SKM-1 treated with dmso at 0.1 percent for 144 hours (cell line): ENCODE measurements around the gene UBE2J2.
A peak's percentile ranks its signal among the peaks of the same experiment; 100 is the strongest.

Experiments used
- DNase-seq: peaks from one replicate; lab custom pipeline; 2025; ENCODE audit not compliant: unreplicated experiment; lab: John Stamatoyannopoulos, UW

The UBE2J2 gene

DNA sequence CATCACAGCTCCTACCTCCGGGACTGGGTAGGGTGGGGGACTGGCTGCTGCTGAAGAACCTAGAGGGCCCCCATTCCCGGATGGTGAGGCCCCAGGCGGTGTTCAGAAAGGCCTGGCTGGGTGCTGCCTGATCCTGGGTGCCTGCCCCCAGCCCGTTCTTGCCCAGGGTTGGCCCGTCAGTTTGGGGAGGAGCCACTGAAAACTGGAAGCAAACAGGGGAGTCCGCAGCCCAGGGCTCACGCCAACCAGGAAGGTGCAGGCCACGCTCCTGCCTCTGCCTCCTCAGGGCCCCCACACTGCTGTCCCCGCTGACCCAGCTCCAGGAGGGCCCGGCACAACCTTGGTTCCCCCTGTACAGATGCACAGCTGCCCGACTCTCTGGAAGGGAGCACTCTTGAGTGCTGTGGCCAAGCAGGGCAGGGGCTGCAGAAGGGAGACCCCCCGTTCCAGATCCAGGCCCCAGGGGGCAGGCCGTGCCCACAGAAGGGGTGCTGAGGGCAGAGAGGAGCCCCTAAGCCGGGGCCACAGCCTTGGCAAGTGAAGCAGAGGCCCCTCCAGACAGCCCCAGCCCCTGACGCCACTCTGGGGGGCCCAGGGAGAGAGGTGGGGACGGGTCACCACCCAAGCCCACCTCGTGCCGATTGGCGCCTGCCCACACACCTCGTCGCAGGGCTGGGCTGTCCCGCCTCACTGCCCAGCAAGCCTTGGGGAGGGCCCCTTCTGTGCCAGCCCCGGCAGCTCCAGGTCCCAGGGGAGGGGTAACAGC is 32.6 kb downstream of the UBE2J2 start:
- no peak for DNase-seq

DNA sequence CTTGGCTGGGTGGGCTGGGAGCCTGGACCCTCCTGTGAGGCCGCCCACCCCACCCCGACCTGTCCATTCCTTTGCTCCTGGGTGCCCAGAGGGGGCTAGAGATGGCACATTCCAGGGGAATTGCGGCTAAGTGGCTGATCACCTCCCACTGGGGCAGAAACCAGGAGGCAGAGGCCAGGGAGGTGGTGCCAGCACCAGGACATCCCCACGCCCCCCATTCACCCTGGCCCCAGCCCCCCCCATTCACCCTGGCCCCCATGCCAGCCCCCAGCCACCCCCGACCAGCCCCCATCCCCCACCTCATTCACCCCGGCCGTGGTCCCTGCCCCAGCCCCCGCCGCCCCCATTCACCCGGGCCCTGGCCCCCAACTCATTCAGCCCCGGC is 33.3 kb downstream of the UBE2J2 start:
- DNase-seq: no peak

DNA sequence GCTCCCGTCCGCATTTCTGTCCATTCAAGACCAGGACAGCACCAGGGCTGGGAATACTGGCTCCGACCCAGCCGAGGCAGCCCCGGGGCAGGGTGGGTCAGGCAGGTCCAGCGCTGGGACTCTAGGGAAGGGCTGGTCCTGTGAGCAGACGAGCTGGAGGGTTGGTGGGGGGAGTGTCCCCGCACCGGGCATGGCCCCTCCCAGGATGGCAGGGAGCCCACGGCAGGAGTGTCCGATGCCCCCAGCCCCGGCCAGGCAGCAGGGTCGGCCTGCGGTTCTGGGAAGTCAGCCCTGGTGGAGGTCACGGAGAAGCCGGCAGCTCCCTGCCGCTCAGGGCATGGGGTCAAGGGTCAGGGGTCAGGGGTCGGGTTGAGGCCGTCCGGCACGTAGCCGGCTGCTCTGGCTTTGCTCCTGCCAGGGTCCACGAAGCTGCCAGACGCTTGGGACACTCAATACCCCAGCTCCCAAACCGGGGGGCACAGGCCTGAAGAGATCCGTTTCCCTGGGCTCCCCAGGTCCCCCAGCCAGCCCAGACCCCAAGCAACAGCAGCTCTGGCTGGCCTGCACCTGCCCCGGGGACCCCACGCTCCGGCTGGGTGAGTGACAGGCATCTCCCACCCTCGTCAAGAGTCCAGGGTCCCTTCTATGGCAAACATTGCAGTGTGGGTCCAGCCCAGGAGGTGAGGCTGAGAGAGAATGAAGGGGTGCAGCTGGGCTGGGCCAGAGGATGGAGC is 33.9 kb downstream of the UBE2J2 start:
- no peak for DNase-seq

DNA sequence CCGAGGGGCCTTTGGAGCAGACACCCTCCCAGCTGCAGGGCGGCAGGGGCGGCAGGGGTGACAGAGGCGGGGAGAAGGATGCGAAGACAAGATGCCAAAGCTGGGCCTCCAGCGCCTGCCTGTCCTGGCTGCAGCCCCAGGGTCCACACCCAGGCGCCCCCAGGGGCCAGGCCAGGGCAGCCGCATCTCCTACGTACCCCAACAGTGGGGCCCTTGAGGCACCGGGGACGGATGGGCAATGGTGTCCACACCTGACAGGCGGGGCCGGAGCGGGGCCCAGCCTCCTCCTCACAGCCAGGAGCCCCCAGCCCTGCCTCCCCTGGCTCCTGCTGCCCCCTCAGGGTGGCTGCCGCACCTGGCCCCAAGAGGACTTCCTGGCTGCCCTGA is 34.4 kb downstream of the UBE2J2 start:
- DNase-seq: no peak

DNA sequence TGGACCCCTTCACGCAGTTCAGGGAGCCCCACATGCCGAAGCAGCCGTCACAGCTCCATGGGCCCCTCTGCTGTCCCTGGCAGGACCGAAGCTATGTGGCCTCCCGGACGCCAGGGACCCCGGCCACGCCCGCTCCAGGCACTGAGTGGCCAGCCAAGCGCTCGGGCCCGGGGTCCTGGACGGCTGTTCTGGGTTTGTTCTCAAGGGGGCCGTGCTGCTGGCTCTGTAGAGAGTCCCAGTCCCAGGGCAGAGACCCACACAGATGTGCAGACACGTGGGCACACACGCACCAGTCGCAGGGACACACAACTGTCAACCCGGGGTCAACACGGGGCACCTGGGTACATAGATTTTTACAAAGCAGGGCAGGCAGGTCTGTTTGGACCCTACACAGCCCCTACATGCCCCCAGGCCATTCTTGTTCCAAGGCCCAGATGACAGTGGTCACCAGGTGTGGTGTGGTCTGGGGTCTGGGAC is 34.9 kb downstream of the UBE2J2 start:
- DNase-seq: no peak

DNA sequence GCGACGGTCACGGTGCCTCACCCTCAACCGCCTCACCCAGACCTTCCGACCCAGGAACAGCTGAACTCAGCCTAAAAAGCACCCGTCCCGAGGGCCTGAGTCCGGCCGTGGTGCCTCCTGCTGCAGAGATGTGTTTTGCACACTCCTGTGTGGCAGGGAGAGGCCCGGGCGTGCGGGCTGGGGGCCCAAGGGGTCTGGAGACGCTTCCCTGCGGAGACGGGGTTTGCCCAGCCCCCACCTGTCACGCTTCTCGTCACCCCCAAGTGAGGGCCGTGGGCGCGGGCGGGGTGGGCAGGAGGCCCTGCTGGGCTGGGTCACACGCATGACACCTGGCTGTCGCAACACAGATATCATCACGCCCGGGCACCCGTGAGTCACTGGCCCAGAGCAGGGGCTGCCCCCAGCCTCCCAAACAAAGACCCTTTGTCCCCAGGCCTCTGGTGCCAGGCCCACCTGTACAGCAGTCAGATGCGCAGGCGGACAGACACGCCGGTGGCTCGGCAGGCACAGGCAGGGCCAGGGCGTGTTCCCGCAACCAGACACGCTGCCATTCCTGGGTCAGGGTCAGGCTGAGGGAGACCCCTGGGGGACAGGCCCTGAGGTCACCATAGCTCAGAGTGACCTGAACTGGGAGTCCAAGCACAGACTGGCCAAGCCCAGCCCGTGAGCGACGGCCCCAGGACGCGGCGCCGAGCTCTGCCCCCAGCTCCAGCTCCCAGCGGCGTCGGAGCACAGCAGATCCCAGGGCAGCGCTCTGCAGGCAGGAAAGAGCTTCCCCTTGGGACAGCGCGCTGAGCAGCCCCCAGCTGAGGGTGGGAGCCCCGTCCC is 35.6 kb downstream of the UBE2J2 start:
- no peak for DNase-seq

DNA sequence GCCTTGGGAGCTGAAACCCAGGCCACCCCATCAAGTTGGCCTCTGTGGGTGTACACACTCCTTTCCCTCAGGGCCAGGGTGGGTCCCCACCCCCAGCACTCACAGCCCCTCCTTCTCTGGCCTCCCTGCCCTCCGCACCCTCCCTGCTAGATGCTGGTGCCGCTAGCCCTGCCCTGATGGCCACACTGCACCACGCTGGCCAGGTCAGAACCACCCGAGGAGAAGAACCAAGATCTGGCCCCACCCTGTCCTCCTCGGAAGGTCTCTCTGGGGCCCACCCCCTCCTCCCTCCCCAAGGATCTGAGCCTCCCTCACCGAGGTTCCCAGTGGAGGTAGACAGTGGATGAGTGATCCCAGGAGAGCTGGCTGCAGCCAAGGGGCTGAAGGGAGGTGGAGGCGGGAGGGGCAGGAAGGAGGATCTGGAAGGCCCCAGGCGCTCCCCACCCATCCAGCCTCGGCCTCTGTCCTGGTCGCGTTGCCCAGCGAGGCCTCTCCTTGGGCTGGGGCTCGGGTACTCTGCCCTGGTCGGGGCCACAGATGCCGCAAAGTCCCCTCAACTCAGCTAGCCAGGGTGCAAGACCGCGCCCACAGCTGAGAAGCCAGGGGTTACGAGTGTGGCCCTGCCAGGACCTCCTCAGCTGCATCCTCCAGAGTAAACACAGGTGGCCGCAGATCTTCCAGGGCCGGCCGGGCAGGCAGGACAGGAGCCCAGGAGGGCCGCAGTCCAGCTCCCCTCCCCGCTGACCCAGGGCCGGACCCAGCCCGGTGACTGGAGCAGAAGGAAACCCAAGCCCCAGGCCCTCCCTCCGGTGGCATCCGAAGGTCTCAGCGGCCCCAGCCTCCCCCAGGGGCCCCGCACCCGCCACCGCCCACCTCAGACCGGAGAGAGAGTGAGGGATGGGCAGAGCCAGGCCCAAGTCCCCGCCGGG is 36.4 kb downstream of the UBE2J2 start:
- no peak for DNase-seq

DNA sequence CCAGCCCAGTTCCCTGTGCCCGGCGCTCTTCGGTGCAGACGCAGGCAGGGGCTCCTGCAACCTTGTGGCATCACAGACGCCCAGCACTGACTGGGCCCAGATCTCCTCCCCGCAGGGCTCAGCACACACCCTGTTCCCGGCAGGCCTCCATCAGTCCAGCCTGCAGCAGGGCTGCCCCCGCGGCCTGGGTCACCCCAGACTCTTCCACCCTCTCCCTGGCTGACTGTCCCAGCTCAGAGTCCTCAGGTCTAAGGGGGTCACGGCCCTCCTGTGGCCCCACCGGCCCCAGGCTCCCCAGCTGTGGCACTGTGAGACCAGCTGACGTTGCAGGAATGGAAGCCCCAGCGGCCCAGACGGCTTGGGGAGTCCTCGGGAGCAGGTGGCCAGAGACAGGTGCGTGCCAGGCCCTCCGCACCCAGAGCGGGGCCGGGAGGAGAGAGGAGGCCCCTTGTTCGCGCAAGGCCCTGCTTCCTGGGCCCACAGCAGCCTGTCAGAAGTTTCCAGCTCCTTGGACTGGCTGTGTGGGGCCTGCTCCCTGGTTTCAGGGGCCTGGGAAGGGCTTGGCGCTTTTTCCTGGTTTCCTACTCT is 37.4 kb downstream of the UBE2J2 start:
- no peak for DNase-seq

DNA sequence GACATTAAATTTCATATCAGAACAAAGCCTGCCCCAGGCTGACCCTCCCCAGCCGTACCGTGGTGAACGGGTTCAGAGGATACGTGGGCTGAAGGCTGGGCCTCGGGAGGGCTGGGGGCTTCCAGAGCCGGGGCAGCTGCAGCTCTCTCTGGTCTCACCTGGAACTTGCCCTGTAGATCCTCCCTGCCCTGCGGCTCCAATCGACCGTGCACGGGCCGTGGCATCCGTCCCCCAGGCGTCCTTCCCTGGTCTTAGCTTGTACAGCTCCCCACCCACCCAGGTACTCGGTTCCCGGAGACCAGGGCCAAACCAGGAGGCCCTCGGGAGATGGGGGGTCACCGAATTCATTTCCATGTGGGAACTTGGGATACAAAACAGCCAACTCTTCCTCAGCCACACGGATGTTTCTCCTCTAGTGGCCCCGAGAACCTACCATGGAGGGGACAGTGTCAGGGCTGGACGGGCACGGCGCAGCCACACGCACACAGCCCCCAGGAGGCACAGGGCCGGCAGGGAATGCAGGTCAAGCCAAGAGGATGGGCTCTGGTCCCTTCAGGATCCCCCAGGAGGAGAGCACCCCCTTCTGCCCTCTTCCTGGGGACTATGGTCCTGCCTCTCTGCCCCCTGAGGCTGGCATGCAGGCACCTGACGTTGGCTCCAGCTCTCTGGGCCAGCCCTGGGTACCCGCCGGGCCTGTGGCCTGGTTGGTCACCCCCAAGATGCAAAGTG is 38.5 kb downstream of the UBE2J2 start:
- DNase-seq: no peak

DNA sequence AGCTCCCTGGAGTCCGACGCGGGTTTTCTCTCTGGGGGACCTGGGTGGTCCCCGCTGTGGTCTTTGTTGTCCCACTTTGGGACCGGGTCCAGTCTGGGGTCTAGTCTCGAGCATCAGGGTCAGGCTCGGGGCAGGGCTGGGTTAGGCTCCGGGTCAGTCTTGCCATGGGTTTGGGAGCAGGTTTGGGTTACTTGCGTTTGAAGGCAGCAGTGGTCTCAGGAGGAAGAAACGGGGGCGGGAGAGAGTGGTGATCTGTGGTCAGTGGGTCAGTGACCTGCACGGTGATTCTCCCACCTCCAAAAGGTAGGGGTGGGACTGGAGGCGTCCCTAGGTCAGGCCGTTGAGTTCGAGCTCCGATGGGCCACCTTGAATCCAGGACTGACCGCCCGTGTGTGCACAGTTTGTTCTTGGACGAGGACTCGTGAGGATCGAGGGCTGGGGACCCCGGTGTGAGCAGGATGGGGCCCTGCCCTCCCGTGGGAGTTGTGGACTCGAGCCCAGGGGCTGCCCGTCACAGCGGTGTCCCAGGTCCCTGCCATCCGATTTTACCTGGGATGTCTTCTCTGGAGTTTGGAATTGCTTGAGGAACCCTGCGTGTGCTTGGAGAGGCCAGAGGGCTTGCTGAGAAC is 39.4 kb downstream of the UBE2J2 start:
- DNase-seq: no peak

DNA sequence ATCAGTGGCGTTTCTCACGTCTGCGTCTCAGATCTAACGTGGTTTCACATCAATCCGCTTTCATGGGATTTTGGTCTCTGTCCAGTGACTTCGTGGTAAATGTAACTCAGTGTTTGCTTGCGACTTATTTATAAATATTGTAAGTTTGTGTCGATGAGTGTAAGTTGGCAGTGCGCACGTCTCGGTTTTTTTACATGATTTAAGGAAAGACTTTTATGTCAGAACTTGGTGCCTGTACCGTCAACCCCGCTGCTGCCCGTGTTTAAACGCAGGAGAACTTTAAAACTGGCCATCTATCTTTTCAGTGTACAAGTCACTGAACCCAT is 40.1 kb downstream of the UBE2J2 start:
- no peak for DNase-seq

DNA sequence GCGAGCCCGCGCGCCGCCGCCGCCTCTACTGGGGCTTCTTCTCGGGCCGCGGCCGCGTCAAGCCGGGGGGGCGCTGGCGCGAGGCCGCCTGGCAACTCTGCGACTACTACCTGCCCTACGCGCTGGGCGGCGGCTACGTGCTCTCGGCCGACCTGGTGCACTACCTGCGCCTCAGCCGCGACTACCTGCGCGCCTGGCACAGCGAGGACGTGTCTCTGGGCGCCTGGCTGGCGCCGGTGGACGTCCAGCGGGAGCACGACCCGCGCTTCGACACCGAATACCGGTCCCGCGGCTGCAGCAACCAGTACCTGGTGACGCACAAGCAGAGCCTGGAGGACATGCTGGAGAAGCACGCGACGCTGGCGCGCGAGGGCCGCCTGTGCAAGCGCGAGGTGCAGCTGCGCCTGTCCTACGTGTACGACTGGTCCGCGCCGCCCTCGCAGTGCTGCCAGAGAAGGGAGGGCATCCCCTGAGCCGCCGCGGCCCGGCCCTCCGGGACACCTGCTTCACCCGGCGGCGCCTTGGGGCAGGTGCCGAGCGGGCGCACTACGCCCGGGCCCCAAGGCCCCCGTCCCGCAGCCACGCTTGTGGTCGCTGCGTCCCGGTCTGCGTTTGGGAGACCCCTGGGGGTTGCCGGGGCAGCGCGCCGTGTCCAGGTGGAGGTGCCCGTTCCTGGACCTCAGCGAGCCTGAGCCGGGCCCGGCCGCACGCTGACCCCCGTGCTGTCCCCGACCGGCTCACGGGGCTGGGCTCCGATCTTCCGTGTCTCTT is 40.7 kb downstream of the UBE2J2 start:
- no peak for DNase-seq

DNA sequence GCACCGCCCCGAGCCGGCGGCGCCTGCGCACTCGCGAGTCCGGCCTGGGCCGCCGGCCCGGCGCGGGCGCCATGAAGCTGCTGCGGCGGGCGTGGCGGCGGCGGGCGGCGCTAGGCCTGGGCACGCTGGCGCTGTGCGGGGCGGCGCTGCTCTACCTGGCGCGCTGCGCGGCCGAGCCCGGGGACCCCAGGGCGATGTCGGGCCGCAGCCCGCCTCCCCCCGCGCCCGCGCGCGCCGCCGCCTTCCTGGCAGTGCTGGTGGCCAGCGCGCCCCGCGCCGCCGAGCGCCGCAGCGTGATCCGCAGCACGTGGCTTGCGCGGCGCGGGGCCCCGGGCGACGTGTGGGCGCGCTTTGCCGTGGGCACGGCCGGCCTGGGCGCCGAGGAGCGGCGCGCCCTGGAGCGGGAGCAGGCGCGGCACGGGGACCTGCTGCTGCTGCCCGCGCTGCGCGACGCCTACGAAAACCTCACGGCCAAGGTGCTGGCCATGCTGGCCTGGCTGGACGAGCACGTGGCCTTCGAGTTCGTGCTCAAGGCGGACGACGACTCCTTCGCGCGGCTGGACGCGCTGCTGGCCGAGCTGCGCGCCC is 41.4 kb downstream of the UBE2J2 start, which contains the start of gene B3GALT6:
B3GALT6 (plus strand) TSS at position 30 of the 588 bp plus-strand sequence; CDS start at position 72, 42 bp downstream.
- no peak for DNase-seq

DNA sequence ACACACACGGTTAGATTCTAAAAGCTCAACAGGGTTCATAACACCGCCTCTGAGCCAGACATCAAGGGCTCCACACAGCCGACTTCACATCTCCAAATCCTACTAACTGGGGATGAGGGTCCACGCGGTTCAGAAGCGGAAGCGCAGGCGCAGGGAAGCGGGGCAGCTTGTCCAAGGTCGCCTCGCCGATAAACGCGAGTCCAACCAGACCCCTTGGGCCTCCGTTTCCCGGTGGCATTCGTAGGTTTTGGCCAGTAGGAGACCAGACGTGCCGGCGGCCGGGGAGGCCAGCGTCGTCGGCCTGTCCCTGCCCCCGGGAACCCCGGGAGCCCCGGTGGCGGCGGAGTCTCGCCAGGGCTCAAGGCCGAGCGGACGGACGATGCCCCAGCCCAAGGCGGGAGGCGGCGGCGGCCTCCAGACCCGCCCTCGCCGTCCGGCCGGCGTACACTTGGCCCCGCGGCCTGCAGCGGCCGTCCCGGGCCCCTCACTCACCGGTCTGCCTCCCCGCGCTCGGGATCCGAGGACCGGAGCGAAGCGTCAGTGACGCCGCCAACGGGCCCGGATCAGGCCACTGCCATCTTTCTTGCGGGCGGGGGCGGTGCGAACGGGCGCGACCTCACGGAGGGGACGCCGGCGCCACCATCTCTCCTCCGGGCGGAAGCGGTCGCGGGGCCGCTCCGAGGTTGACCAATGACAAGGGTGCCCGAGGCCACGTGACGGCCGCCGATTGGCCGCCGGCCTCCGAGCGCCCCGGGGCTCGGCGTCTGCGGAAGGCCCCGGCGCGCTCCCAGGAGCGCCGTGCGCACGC is 42.0 kb downstream of the UBE2J2 start, which contains the start of gene SDF4:
SDF4 (minus strand) TSS at position 602 of the 808 bp plus-strand sequence. CDS start 3,229 bp downstream, outside the sequence.
- DNase-seq: peak; percentile 91

DNA sequence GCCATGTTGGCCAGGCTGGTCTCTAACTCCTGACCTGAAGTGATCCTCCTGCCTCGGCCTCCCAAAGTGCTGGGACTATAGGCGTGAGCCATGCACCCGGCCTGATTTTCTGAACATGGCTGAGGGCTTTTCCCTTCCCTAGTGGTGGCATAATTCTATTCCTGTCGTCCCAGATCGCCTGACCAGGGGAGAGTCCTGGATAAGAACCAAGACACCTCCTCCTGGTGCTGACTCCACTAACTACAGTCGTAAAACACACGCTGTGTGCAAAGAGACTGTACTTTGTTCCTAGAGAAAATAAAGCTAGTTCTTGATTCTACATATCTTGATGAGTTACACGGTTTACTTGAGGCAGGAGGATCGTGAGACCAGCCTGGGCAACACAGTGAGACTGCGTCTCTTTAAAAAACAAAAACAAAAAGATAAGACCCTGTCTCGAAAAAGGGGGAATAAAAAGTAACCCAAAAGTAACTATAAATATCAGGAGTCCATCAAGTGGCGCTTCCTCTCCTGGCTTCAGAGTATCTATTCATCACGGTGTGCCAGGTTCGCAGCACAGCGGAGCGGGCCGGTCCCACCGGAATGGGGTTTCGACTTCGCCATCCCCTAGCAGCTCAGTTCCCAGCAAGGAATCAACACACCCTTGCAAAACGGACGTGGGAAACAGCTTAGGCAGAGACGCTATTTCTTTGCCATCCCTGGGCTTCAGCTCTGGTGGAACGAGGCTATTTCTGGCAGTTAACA is 42.8 kb downstream of the UBE2J2 start:
- no peak for DNase-seq

DNA sequence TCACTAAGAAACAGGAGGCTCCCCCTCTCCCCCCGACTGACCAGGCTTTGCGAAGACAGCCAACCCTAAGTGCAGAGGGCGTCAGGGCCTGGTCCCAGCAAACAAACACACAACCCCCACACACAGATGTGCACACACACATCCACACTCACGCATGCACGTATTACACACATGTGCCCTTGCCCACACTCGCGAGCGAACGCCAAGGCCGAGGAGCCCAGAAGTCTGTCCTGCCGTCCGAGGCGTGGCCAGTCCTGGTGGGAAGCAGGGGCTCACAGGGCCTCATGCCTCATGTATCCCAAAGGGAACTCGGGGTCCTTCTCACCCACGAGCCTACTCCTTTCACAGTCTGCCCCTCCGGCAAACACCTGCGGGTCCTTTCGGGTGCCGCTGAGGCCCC is 43.9 kb downstream of the UBE2J2 start:
- DNase-seq: no peak
